Ovary (tissue), 9 donors: ENCODE measurements around the gene BICD2. TPM values are rescaled to one million over a fixed set of nuclear protein-coding genes. Genes with fewer than 3 reads are reported as not detected.
A peak's percentile ranks its signal among the peaks of the same experiment; 100 is the strongest.

Experiments used
- DNase-seq, 5 donors: peaks; one replicate each; pipeline ENCODE4 v3.0.0-alpha.2; 2019 to 2020
- H3K27ac ChIP-seq, 2 donors: fragments of 200-600 bp; one replicate each; pipeline versions ENCODE4 v1.5.1 to v1.8.0; 2019 to 2022
- H3K27me3 ChIP-seq: fragments of 200-600 bp; one replicate; pipeline ENCODE4 v1.8.0; 2022
- H3K36me3 ChIP-seq: fragments of 200-600 bp; sonication (generic); one replicate; pipeline ENCODE4 v1.5.1; 2019
- H3K4me1 ChIP-seq: one replicate; pipeline ENCODE4 v1.8.1; 2013; ENCODE audit warnings: mild to moderate bottlenecking, moderate library complexity; ENCODE audit not compliant: insufficient read depth
- H3K4me3 ChIP-seq: fragments of 200-600 bp; sonication (generic); one replicate; pipeline ENCODE4 v1.5.1; 2017
- H3K9me3 ChIP-seq, 2 donors: fragments of 200-600 bp in 1 of 2; sonication (generic) in 1 of 2; one replicate each; pipeline versions ENCODE4 v1.5.1 to v1.8.1; 2013 to 2019; ENCODE audit warnings: mild to moderate bottlenecking in 1 of 2, moderate library complexity in 1 of 2
- EP300 ChIP-seq: sonication (generic); formaldehyde crosslinking; IDR thresholded peaks from one replicate; pipeline ENCODE4 v1.6.1; 2017; ENCODE audit warnings: antibody characterized with exemption
- POLR2A ChIP-seq: fragments of 450-650 bp; IDR thresholded peaks from one replicate; pipeline ENCODE4 v1.6.1; 2017; ENCODE audit warnings: antibody characterized with exemption, mild to moderate bottlenecking, moderate library complexity
- WGBS, 3 donors: extraction: QIAGEN DNeasy Blood & Tissue Kit in 1 of 3; methylation state at CpG; one replicate each; pipeline versions ENCODE4 v1.1.5 to v1.1.7; 2013 to 2017; 5-methylcytosine and 5-hydroxymethylcytosine counted together
- intact Hi-C, 4 donors: fragments of 100-400 bp; cut with DNase I; formaldehyde crosslinking; loops; one replicate each; pipeline versions ENCODE4 v1.11.0 to v1.15.1; 2022 to 2023
- polyA plus RNA-seq, 2 donors: library from polyadenylated mRNA; stranded (reverse); fragments of 200-250 nt in 1 of 2; fragments of 350-450 nt in 1 of 2; fragmentation: Illumina TruSeq in 1 of 2; extraction: RNeasy Lipid Tissue Mini Kit (QIAGEN cat#74804) in 1 of 2; gene quantifications; one replicate each; pipeline ENCODE4 v1.2.3, GENCODE V29; 2013 to 2014
- total RNA-seq, 7 donors: library from RNA; depleted of rRNA in 2 of 7; stranded (reverse); fragments of >200 nt in 2 of 7; fragmentation: NEBNext Ultra II Directional in 3 of 7; extraction: Animal tissue kit (Norgen Biotek cat#: 25700) in 3 of 7; gene quantifications; one replicate each; pipeline versions ENCODE4 v1.1.0 to v1.2.4, GENCODE V29; 2016 to 2023
- TF ChIP-seq, protein P1 (sequence below), 3 donors: fragments of 450-650 bp in 2 of 3; fragments of 200-600 bp in 1 of 3; IDR thresholded peaks; one replicate each; pipeline versions ENCODE4 v1.5.1 to v1.8.0; 2016 to 2022; ENCODE audit warnings: antibody characterized with exemption in 3 of 3, mild to moderate bottlenecking in 1 of 3
- donor health status: DM: no; HTN: no; CAD: no; lungs with moderate emphysema.
- donor health status: DM: no; HTN: no; CAD: no.
- donor health status: Bipolar disorder and iron deficiency.
- donor health status: DM: yes; HTN: yes; CAD: no.
- donor health status: DM: no; HTN: no; CAD: no.
- donor health status: DM: yes; HTN: yes; CAD: no.

Gene BICD2
- total and polyA plus RNA-seq, 9 donors = 13.9 to 28.7 (median 20.6) TPM

DNA sequence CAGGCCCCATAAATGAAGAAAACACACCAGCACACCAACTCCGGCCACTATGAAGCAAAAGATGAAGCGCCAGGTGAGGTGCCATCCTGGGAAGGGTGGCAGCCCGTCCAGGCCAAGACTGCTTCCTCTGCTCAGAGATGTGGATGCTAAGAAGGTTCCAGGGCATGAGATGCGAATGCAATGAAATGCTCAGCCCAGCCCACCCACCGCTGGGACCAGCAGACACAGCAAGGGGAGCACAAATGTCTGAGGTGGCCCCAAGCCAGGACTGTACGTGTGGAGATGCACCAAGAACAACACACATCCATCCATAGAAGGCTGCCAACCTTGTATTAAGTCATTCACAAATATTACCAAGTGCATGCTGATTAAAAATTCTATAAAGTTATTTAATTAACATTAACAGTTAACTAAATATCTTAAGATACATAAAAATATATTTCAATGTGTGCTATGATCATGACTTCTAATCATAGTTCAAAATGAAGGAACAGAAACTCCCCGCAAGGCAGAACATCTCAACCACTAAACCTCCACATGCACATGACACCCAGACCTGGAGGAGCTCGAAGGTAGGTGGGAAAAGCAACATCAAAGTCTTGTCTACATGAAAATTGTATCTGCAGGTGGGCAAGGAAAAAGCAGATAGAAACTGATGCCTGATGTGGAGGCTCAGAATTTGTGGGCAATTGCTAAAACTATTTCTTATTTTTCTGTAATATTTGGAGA lies 43.7 kb downstream of the BICD2 start:
- Histone ChIP-seq H3K36me3 (no peaks in the 10 kb centered on the region), H3K27me3 (no peaks in the 10 kb centered on the region), H3K4me1 (no peaks in the 10 kb centered on the region), H3K9me3 (no peaks in the 10 kb centered on the region), H3K4me3 (no peak overlapping the region), H3K27ac (no peak overlapping the region)
- 82 to 85% (median 83%) methylated on average over 8 of the region's 8 CpGs for WGBS, 3 donors
- intact Hi-C loops = no loop called here
- TF ChIP-seq, protein P1, sequence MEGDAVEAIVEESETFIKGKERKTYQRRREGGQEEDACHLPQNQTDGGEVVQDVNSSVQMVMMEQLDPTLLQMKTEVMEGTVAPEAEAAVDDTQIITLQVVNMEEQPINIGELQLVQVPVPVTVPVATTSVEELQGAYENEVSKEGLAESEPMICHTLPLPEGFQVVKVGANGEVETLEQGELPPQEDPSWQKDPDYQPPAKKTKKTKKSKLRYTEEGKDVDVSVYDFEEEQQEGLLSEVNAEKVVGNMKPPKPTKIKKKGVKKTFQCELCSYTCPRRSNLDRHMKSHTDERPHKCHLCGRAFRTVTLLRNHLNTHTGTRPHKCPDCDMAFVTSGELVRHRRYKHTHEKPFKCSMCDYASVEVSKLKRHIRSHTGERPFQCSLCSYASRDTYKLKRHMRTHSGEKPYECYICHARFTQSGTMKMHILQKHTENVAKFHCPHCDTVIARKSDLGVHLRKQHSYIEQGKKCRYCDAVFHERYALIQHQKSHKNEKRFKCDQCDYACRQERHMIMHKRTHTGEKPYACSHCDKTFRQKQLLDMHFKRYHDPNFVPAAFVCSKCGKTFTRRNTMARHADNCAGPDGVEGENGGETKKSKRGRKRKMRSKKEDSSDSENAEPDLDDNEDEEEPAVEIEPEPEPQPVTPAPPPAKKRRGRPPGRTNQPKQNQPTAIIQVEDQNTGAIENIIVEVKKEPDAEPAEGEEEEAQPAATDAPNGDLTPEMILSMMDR (IDR thresholded peaks at IDR 0.05) = no peak
- TF ChIP-seq EP300 = no peak
- no peak for TF ChIP-seq POLR2A
- no peak for DNase-seq

DNA sequence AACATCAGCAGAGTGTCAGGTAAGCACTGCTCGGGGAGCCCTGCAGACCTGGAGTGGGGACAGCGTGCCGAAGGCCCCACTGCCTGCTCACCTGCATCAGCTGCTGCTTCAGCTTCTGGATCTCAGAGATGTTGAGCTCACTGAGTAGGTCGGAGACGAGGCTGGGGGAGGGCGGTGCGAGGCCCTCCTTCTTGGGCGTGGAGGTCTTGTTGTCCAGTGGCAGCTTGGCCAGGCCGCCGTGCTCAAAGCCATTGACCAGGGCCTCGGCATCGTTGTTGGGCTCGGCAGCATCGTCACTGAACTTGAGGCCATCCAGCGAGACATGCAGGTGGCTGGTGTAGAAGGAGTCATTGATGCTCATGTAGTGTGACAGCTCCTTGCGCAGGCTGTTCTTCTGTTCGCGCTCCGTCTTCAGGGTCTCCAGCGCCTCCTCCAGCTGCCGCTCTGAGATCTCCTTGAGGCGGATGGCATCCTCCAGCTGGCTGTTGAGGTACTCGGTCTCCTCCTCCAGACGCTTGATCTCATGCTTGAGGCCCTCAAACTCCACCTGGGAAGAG lies 44.3 kb downstream of the BICD2 start:
- no peaks in the 10 kb centered on the region for H3K36me3 ChIP-seq
- whole genome bisulfite sequencing, 3 donors = 89 to 96% (median 90%) methylated on average over 19 to 24 of the region's 24 CpGs
- TF ChIP-seq POLR2A (no peak), EP300 (no peak)
- TF ChIP-seq, protein P1 (IDR thresholded peaks at IDR 0.05) = no peak

DNA sequence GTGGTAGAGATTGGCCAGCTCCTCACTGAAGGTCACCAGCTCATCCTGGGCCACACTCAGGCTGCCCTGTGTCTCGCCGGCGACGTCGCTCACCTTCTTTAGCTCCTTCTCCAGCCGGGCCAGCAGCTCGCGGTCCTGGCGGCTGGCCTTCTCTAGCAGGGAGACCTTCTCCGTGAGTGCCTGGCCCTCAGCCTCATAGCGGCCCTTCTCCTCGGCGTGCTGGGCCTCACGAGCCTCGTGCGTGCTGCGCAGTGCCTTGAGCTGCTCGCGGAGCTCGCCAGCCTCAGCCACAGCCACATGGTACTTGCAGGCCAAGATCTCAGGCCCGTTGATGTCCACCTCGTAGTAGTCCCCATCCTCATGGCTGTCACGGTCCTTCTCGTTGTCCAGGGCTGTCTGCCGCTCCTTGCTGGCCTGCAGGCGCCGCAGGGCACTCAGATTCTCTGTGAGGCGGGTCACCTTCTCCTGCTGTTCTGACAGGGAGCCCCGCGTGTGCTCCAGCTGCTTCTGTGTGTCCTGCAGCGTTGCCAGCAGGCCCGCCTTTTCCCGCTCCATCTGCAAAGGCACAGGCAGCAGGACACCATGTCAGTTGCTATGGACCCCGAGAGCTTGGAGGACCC lies 45.5 kb downstream of the BICD2 start:
- DNase-seq = peak in 2 of 5 donors; percentile 18 to 32
- TF ChIP-seq, protein P1 (IDR thresholded peaks at IDR 0.05) = no peak
- TF ChIP-seq EP300 = no peak
- TF ChIP-seq POLR2A = no peak
- Histone ChIP-seq H3K9me3 (no peaks in the 10 kb centered on the region), H3K4me3 (no peak overlapping the region), H3K36me3 (no peaks in the 10 kb centered on the region), H3K27ac (no peak overlapping the region), H3K27me3 (no peaks in the 10 kb centered on the region), H3K4me1 (peaks cover 6% of the 10 kb centered on the region)
- WGBS, 3 donors = 89 to 90% (median 89%) methylated on average over 30 to 34 of the region's 34 CpGs
- intact Hi-C loops = loop anchor here in 2 of 4 donors (5.0 to 10.0 kb wide), 2 partner anchors 73 to 76 kb away; no protein-coding TSS in a partner anchor

More for the DNA sequence above, 44.3 kb downstream of the BICD2 start:
- no peaks in the 10 kb centered on the region for H3K27me3 ChIP-seq
- no peaks in the 10 kb centered on the region for H3K9me3 ChIP-seq
- H3K4me1 ChIP-seq = peaks cover 2% of the 10 kb centered on the region
- no peak overlapping the region for H3K27ac ChIP-seq
- no peak overlapping the region for H3K4me3 ChIP-seq
- DNase-seq = no peak
- intact Hi-C loops = no loop called here

DNA sequence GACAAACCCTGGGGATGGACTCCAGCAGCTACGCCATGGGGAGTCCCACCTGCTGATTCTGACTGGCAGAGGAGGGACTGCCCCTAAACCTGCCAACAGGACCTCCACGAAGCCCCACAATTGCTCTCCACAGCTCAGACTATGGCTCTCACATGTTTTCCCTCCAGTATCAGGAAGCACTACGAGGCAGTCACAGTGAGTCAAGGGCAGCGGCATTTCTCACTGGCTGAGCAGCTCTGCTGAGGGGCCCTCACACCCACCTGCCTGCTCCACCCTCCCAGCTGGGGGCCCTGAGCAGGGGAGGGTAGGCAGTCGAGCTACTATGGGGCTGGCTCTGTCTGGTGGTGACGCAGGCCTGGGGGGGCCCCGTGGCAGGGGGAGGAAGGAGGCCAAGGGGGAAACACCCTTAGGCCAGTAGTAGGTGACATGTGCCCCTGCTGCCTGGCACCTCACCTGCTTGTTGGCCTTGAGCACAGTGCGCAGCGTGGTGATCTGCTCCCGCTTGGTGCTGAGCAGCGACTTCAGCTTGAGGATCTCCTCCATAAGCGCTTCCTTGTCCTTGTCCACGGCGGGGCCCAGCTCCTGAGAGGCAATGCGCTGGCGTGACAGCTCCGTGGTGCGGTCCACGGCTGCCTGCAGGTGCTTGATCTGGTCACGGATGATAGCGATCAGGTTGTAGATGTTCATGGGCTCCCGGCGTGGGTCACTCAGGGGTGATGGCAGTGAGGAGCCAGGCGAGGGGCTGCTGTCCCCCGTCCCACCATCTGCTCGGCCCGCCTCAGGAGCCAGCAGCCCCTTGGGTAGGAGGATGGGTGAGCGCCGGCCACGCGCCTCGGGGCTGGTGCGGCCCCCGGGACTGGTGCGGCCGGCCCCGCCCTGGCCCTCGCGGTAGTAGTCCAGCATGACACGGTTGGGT lies 46.3 kb downstream of the BICD2 start:
- no peaks in the 10 kb centered on the region for H3K27me3 ChIP-seq
- intact Hi-C loops = loop anchor here in 2 of 4 donors (5.0 to 10.0 kb wide), 2 partner anchors 74 to 76 kb away; no protein-coding TSS in a partner anchor
- H3K4me1 ChIP-seq = peaks cover 6% of the 10 kb centered on the region
- H3K4me3 ChIP-seq = no peak overlapping the region
- 85 to 87% (median 85%) methylated on average over 33 to 40 of the region's 40 CpGs for WGBS, 3 donors
- DNase-seq = peak in 2 of 5 donors; percentile 22 to 33
- no peaks in the 10 kb centered on the region for H3K36me3 ChIP-seq
- H3K9me3 ChIP-seq = no peaks in the 10 kb centered on the region
- TF ChIP-seq EP300 (no peak), POLR2A (no peak)
- TF ChIP-seq, protein P1 (IDR thresholded peaks at IDR 0.05) = no peak
- H3K27ac ChIP-seq = no peak overlapping the region
